Muscle of leg (tissue), 11 donors: ENCODE results near the gene PSKH1. TPM values are rescaled to one million over a fixed set of nuclear protein-coding genes. Genes with fewer than 3 reads are reported as not detected.
"Not testable (repeated sequence)": the region's sequence is repeated elsewhere in the genome, so short reads cannot be mapped to it uniquely, and the experiment has no call there.

Experiments
- DNase-seq: peaks from one replicate; pipeline ENCODE4 v3.0.0; 2013
- H3K27ac ChIP-seq: one replicate; pipeline ENCODE4 v1.5.1; 2013; ENCODE audit warnings: mild to moderate bottlenecking, low read length, control low read depth
- H3K27me3 ChIP-seq: one replicate; pipeline ENCODE4 v1.6.1; 2013; ENCODE audit warnings: low read length; ENCODE audit not compliant: control insufficient read depth, insufficient read depth
- H3K36me3 ChIP-seq: one replicate; pipeline ENCODE4 v1.6.1; 2013; ENCODE audit warnings: low read length; ENCODE audit not compliant: control insufficient read depth, insufficient read depth
- H3K4me1 ChIP-seq: one replicate; pipeline ENCODE4 v1.6.1; 2013; ENCODE audit warnings: low read length; ENCODE audit not compliant: control insufficient read depth, insufficient read depth
- H3K4me3 ChIP-seq: one replicate; pipeline ENCODE4 v1.5.1; 2013; ENCODE audit warnings: low read length, control low read depth
- H3K9me3 ChIP-seq: replicated peaks from 2 replicates; pipeline ENCODE4 v1.6.1; 2013; ENCODE audit warnings: low read depth, low read length; ENCODE audit not compliant: control insufficient read depth
- WGBS: methylation state at CpG from one replicate; pipeline ENCODE4 v1.1.5; 2013; ENCODE audit warnings: missing lambda C conversion rate; ENCODE audit not compliant: insufficient coverage; 5-methylcytosine and 5-hydroxymethylcytosine counted together
- polyA plus RNA-seq, 8 donors: library from polyadenylated mRNA; unstranded; fragments of 120-200 nt; gene quantifications; one replicate each; pipeline versions ENCODE4 v1.2.1 to v1.2.3, GENCODE V29; 2013; ENCODE audit warnings: inconsistent platforms in 1 of 8, low replicate concordance in 1 of 8; ENCODE audit not compliant: insufficient read length in 8 of 8, insufficient read depth in 1 of 8
- total RNA-seq: library from RNA; stranded (reverse); fragments of 120-200 nt; gene quantifications from one replicate; pipeline ENCODE4 v1.2.4, GENCODE V29; 2013

PSKH1 gene
- total and polyA plus RNA-seq, 9 donors: 8.6 to 26.1 (median 23.9) TPM

- H3K36me3 ChIP-seq: peaks cover 43% of the 10 kb centered on the region
Observed at GRCh38 chr16:67909056-67909742, 16.1 kb downstream of the PSKH1 start.

DNA sequence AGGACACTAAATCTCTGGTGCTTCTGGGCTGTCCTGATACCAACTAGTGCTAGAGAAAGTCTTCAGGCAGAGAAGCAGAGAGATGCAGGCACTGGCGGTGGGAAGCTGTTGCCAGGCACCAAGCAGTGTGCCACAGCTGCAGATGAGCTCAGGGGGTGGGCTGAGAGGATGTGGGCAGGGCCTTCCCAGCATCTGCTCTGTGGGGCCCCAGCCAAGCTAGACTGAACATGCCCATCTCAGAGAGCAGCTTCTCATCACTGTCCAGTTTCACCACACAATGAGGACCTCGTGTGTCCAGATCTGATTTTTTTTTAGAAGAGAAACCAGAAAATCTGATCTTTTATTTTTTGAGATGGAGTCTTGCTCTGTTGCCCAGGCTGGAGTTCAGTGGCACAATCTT lies 17.1 kb downstream of the PSKH1 start:
- peak overlapping the region; percentile 47 for H3K27ac ChIP-seq
- WGBS: 73% methylated on average over 2 of the region's 2 CpGs
- DNase-seq: peak; percentile 83
- no peaks in the 10 kb centered on the region for H3K9me3 ChIP-seq
- H3K36me3 ChIP-seq: peaks cover 43% of the 10 kb centered on the region
- peaks cover 15% of the 10 kb centered on the region for H3K4me1 ChIP-seq
- no peaks in the 10 kb centered on the region for H3K27me3 ChIP-seq
- H3K4me3 ChIP-seq: no peak overlapping the region

More at GRCh38 chr16:67909056-67909742, 16.1 kb downstream of the PSKH1 start:
- no peaks in the 10 kb centered on the region for H3K9me3 ChIP-seq
- WGBS: 92% methylated on average over 35 of the region's 36 CpGs
- H3K27me3 ChIP-seq: no peaks in the 10 kb centered on the region
- peak overlapping the region; percentile 47 for H3K27ac ChIP-seq
- peaks cover 11% of the 10 kb centered on the region for H3K4me1 ChIP-seq
- DNase-seq: no peak
- no peak overlapping the region for H3K4me3 ChIP-seq

DNA sequence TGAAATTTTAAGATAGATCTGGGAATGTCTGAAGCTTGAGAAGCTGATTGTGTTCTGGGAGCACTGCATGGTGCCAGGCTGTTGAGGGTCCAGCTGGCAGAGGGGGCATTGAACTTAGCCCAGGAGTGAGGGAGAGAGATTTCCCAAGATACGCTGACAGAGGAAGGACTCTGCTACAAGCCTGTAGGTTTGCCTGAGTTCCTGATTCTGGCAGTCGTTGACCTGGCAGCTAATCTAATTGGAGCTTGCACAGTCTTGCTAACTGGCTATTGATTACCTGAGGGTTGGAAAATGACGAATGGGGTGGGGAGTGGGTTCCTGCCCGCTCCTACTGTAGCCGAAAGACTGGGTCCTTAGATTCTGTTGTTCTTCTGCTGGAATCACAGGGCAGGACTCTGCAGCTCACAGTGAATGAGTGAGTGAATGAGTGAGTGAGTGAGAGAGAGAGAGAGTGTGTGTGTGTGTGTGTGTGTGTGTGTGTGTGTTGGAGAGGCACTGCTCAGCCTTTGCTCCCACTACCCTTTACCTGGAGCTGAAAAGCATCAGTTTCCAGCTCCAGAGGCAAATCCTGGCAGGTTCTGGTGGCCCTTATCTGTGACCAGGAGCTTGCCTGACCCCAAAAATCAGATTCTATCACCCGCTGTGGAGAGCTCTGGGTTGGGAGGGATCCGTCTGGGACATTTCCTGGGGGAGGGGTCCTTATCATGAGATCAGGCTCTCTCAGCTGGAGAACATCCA lies 21.9 kb downstream of the PSKH1 start:
- no peaks in the 10 kb centered on the region for H3K9me3 ChIP-seq
- DNase-seq: no peak
- no peaks in the 10 kb centered on the region for H3K27me3 ChIP-seq
- H3K36me3 ChIP-seq: peaks cover 60% of the 10 kb centered on the region
- H3K4me3 ChIP-seq: no peak overlapping the region
- peaks cover 56% of the 10 kb centered on the region for H3K4me1 ChIP-seq
- H3K27ac ChIP-seq: no peak overlapping the region
- WGBS: 63% methylated on average over 2 of the region's 7 CpGs

DNA sequence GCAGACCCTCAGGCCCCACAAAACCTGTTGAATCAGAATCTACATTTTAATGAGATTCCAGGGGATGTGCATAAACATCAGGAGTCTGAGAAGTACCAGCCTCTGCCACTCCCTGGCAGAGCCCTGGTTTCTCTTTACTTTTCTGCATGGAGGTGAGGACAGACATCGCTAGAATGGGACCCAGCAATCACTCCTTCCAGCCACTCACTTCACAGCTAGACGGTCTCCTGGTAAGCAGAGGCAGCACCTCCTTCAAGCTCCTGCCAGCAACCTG lies 22.4 kb downstream of the PSKH1 start:
- not testable (repeated sequence) for H3K4me3 ChIP-seq, H3K9me3 ChIP-seq, DNase-seq, H3K27me3 ChIP-seq, H3K27ac ChIP-seq
- H3K36me3 ChIP-seq: peaks cover 58% of the 10 kb centered on the region
- WGBS: no CpG with 5 or more reads among the region's 2 CpGs
- H3K4me1 ChIP-seq: peaks cover 53% of the 10 kb centered on the region

- Histone ChIP-seq H3K36me3 (peaks cover 55% of the 10 kb centered on the region), H3K4me3 (no peak overlapping the region), H3K27me3 (no peaks in the 10 kb centered on the region), H3K9me3 (no peaks in the 10 kb centered on the region), H3K27ac (no peak overlapping the region), H3K4me1 (peaks cover 47% of the 10 kb centered on the region)
- DNase-seq: no peak
- WGBS: 94% methylated on average over 4 of the region's 7 CpGs
Observed at GRCh38 chr16:67915831-67916723, 23.0 kb downstream of the PSKH1 start.

DNA sequence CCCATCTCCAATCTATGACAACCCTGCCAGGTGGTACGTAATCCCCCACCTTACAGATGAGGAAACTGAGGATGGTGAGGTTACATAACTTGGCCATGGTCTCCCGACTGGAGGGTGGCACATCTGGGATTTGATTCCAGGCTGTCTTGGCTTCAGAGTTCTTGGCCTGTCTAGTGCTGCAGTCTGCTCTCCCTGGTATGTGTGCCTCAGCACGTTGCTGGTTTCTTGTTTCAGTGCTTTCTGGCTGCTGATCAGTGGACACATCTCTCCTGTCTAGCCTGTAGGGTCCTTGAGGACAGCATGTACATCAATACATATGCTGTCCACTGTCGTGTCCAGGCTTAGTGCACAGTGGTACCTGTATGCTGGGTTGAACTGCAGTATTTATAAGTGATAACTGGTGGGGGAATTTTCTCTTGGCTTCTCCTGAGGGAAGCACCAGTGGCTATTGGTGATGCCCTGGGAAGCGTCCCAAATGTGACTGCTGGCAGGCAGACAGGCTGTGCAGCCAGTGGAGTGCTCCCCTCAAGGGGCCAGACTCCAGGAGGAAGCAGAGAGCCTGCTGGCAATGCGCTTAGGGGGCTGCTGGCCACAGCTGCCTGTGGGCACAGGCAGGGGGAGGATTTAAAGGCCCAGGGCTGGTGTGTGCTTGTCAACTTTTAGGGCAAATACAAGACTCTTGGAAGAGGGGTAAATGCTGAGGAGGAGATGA lies 24.2 kb downstream of the PSKH1 start:
- 59% methylated on average over 4 of the region's 6 CpGs for WGBS
- Histone ChIP-seq H3K36me3 (peaks cover 50% of the 10 kb centered on the region), H3K27ac (peak overlapping the region; percentile 78), H3K4me3 (no peak overlapping the region), H3K4me1 (peaks cover 50% of the 10 kb centered on the region), H3K9me3 (no peaks in the 10 kb centered on the region), H3K27me3 (no peaks in the 10 kb centered on the region)
- peak; percentile 83 for DNase-seq

GRCh38 chr16:67917852-67918236 lies 24.8 kb downstream of the PSKH1 start:
- WGBS: 88% methylated on average over 4 of the region's 4 CpGs
- no peak for DNase-seq
- H3K36me3 ChIP-seq: peaks cover 52% of the 10 kb centered on the region
- H3K27ac ChIP-seq: peak overlapping the region; percentile 78
- no peak overlapping the region for H3K4me3 ChIP-seq
- no peaks in the 10 kb centered on the region for H3K9me3 ChIP-seq
- peaks cover 53% of the 10 kb centered on the region for H3K4me1 ChIP-seq
- H3K27me3 ChIP-seq: no peaks in the 10 kb centered on the region

DNA sequence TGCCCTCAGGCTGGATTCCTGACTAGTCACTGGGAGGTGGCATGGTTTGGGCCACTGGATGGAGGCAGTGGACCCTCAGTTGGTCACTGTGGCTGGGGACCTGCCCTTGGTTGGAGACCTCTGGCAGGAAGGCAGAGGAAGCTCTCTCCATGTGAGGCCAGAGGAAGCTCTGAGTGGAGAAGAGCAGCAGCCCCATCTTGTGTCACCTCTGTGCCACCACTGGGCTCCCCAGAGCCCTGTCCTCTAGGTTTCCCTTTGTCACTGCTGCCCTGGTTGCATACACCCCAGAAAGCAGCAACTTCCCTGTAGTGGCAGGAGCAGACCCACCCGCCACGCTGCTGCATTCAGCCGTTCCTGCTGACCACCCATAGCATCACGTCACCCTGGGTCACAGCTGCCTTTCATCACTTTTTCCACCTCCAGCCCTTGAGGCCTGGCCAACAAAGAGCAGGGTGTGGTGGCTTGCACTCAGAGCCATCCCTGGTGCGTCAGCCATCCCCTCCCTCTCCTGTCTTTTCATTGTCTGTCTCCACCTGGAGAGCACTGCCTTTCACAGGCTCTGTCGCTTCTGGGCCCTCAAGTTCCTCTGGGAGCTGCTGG lies 26.7 kb downstream of the PSKH1 start:
- H3K4me3 ChIP-seq: no peak overlapping the region
- H3K4me1 ChIP-seq: peaks cover 72% of the 10 kb centered on the region
- peak; percentile 52 for DNase-seq
- no peak overlapping the region for H3K27ac ChIP-seq
- WGBS: 87% methylated on average over 4 of the region's 6 CpGs
- peaks cover 65% of the 10 kb centered on the region for H3K36me3 ChIP-seq
- no peaks in the 10 kb centered on the region for H3K9me3 ChIP-seq
- no peaks in the 10 kb centered on the region for H3K27me3 ChIP-seq

- WGBS: 79% methylated on average over 3 of the region's 5 CpGs
- peak; percentile 22 for DNase-seq
- Histone ChIP-seq H3K4me1 (peaks cover 60% of the 10 kb centered on the region), H3K36me3 (peaks cover 64% of the 10 kb centered on the region), H3K27me3 (no peaks in the 10 kb centered on the region), H3K9me3 (no peaks in the 10 kb centered on the region), H3K27ac (no peak overlapping the region), H3K4me3 (no peak overlapping the region)
Observed at GRCh38 chr16:67922221-67922620, 29.2 kb downstream of the PSKH1 start.
